ENCODE measurements around the gene TAS1R2.

DNA sequence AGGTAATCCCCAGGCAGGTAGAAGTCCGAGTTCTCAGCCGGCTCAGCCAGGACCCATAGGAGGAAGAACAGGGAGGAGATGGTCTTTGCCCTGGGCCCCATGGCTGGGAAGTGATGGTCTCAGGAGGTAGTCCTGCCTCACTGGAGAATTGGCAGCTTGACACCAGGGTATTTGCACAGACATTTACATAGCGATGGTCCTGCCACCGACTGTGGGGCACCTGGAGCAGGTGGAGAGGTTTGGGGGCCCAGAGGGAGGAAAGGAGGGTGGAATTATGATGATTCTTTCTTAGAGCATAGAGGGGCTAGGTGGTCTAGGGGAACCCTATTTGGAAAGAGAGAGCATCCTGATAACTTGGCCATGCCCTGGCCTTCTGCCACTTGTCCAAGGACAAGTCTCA, at the start of gene TAS1R2:
- TF ChIP-seq, protein P1, sequence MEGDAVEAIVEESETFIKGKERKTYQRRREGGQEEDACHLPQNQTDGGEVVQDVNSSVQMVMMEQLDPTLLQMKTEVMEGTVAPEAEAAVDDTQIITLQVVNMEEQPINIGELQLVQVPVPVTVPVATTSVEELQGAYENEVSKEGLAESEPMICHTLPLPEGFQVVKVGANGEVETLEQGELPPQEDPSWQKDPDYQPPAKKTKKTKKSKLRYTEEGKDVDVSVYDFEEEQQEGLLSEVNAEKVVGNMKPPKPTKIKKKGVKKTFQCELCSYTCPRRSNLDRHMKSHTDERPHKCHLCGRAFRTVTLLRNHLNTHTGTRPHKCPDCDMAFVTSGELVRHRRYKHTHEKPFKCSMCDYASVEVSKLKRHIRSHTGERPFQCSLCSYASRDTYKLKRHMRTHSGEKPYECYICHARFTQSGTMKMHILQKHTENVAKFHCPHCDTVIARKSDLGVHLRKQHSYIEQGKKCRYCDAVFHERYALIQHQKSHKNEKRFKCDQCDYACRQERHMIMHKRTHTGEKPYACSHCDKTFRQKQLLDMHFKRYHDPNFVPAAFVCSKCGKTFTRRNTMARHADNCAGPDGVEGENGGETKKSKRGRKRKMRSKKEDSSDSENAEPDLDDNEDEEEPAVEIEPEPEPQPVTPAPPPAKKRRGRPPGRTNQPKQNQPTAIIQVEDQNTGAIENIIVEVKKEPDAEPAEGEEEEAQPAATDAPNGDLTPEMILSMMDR (IDR thresholded peaks at IDR 0.05), result no peak
- no peak for TF ChIP-seq EZH2phosphoT487 (IDR thresholded peaks at IDR 0.05)

All from neural progenitor cell (in vitro differentiated cells).